Stimulated activated CD8-positive, alpha-beta memory T cell treated with anti-CD3 and anti-CD28 coated beads, Interleukin-2, amount 100 ng/mL, for 1 hour (primary cell): Measurements from ENCODE around the gene DDX1.

Experiments used
- DNase-seq, 2 donors: peaks; one replicate each; pipeline ENCODE4 v3.0.0-alpha.2; 2020; ENCODE audit warnings: low read depth in 2 of 2

Gene DDX1

GRCh38 chr2:15662026-15662425 lies 70.4 kb downstream of the DDX1 start:
- DNase-seq: no peak

- DNase-seq: no peak
Measured at GRCh38 chr2:15662579-15662978, 70.9 kb downstream of the DDX1 start.

GRCh38 chr2:15663802-15664201 lies 72.1 kb downstream of the DDX1 start:
- DNase-seq: no peak

- no peak for DNase-seq
Measured at GRCh38 chr2:15664273-15665066, 72.8 kb downstream of the DDX1 start.

GRCh38 chr2:15665067-15665942 lies 73.6 kb downstream of the DDX1 start:
- no peak for DNase-seq

GRCh38 chr2:15665943-15666460 lies 74.3 kb downstream of the DDX1 start:
- no peak for DNase-seq

GRCh38 chr2:15666861-15667808 lies 75.5 kb downstream of the DDX1 start:
- DNase-seq: no peak

GRCh38 chr2:15667809-15668556 lies 76.3 kb downstream of the DDX1 start:
- no peak for DNase-seq

- no peak for DNase-seq
Measured at GRCh38 chr2:15668611-15669305, 77.1 kb downstream of the DDX1 start.

- no peak for DNase-seq
Measured at GRCh38 chr2:15669375-15669910, 77.8 kb downstream of the DDX1 start.

GRCh38 chr2:15670469-15670868 lies 78.8 kb downstream of the DDX1 start:
- no peak for DNase-seq

- no peak for DNase-seq
Measured at GRCh38 chr2:15670981-15671380, 79.3 kb downstream of the DDX1 start.

- DNase-seq: no peak
Measured at GRCh38 chr2:15671409-15671808, 79.7 kb downstream of the DDX1 start.

- DNase-seq: no peak
Measured at GRCh38 chr2:15671842-15672815, 80.5 kb downstream of the DDX1 start.

- DNase-seq: no peak
Measured at GRCh38 chr2:15672961-15673918, 81.6 kb downstream of the DDX1 start.

GRCh38 chr2:15673919-15674636 lies 82.4 kb downstream of the DDX1 start:
- no peak for DNase-seq
